ENCODE measurements around the gene PLET1. TPM values are rescaled to one million over a fixed set of nuclear protein-coding genes. Genes with fewer than 3 reads are reported as not detected.
"Not testable (repeated sequence)": the region's sequence is repeated elsewhere in the genome, so short reads cannot be mapped to it uniquely, and the experiment has no call there.

Gene PLET1
- total RNA-seq, 1 experiment from 2014 or later, result not detected

- no peaks in the 10 kb centered on the region for H3K4me1 ChIP-seq (ENCODE audit: control insufficient read depth in 1 of 2, insufficient read depth in 2 of 2, low read length in 2 of 2)
- intact Hi-C loops (cut with micrococcal nuclease), result no loop called here
- no peak overlapping the region for H2AFZ ChIP-seq (ENCODE audit: low read depth, low read length, poor library complexity, severe bottlenecking)
- ChIA-PET POLR2A (no interaction called here), RAD21 (ENCODE audit: low non-redundant PET in 1 of 2, low total read pairs in 2 of 2, uncharacterized antibody in 2 of 2, unreplicated experiment in 2 of 2) (no interaction called here), CTCF (interaction anchor here (1.1 kb wide), 1 partner anchor 21 kb away, joined by 3 read pairs; no protein-coding TSS in a partner anchor)
- TF ChIP-seq YY1 (IDR thresholded peaks at IDR 0.05; ENCODE audit: extremely low read depth, insufficient replicate concordance, low read depth, low read length) (no peak), ZNF274 (IDR thresholded peaks at IDR 0.05; ENCODE audit: low read depth, low read length) (no peak), POLR2AphosphoS5 (IDR thresholded peaks at IDR 0.05; ENCODE audit: low read depth, low read length) (no peak), POLR2A (IDR thresholded peaks at IDR 0.05; ENCODE audit: borderline replicate concordance, extremely low read depth, insufficient read depth, insufficient read length) (no peak), CTCF (IDR thresholded peaks at IDR 0.05 in 2 of 3, conservative IDR thresholded peaks at IDR 0.05 in 1 of 3; ENCODE audit: borderline replicate concordance in 1 of 3, insufficient read depth in 1 of 3, low read depth in 2 of 3, low read length in 2 of 3) (no peak), SIN3A (IDR thresholded peaks at IDR 0.05; ENCODE audit: low read depth) (no peak), MAX (IDR thresholded peaks at IDR 0.05) (no peak), CBX3 (IDR thresholded peaks at IDR 0.05; ENCODE audit: low read depth) (no peak), SP1 (IDR thresholded peaks at IDR 0.05; ENCODE audit: low read depth) (no peak), EGR1 (IDR thresholded peaks at IDR 0.05; ENCODE audit: low read depth) (no peak), EZH2 (IDR thresholded peaks at IDR 0.05) (no peak), FOSL1 (IDR thresholded peaks at IDR 0.05; ENCODE audit: low read depth) (no peak), CEBPB (IDR thresholded peaks at IDR 0.05; ENCODE audit: low read depth) (no peak), EZH2phosphoT487 (IDR thresholded peaks at IDR 0.05; ENCODE audit: borderline replicate concordance) (no peak), JUND (IDR thresholded peaks at IDR 0.05) (no peak), RAD21 (IDR thresholded peaks at IDR 0.05; ENCODE audit: low read depth) (no peak)
- no peaks in the 10 kb centered on the region for H3K9me3 ChIP-seq (ENCODE audit: control insufficient read depth in 1 of 2, insufficient read depth in 1 of 2, low read depth in 1 of 2, low read length in 2 of 2)
- no peaks in the 10 kb centered on the region for H3K27me3 ChIP-seq (ENCODE audit: insufficient read depth, low read length)
- no peak overlapping the region for H3K4me3 ChIP-seq (replicated peaks in 1 of 2; ENCODE audit: low read depth in 1 of 2, low read length in 2 of 2)
- no peak for ATAC-seq
- BruUV-seq (replicated peaks), result no TSS peak
- H3K79me2 ChIP-seq (ENCODE audit: insufficient read depth, low read length), result no peaks in the 10 kb centered on the region
- H3K9ac ChIP-seq (ENCODE audit: low read length), result no peak overlapping the region
- H4K20me1 ChIP-seq (ENCODE audit: insufficient read depth), result no peaks in the 10 kb centered on the region
- H3K27ac ChIP-seq (ENCODE audit: low read depth, low read length), result no peak overlapping the region
- DNase-seq (ENCODE audit: low read depth, low spot score), result no peak
- no peaks in the 10 kb centered on the region for H3K9me2 ChIP-seq (ENCODE audit: insufficient read depth)
- H3K4me2 ChIP-seq (ENCODE audit: low read length), result no peak overlapping the region
- H3K36me3 ChIP-seq (ENCODE audit: control insufficient read depth in 1 of 2, insufficient read depth in 2 of 2, low read length in 2 of 2), result no peaks in the 10 kb centered on the region
Measured at GRCh38 chr11:112200252-112200651, 60.4 kb downstream of the PLET1 start.

- H3K79me2 ChIP-seq (ENCODE audit: insufficient read depth, low read length); H3K4me3 ChIP-seq (replicated peaks in 1 of 2; ENCODE audit: low read depth in 1 of 2, low read length in 2 of 2); POLR2A ChIA-PET; H3K27ac ChIP-seq (ENCODE audit: low read depth, low read length); BruUV-seq (replicated peaks); H3K27me3 ChIP-seq (ENCODE audit: insufficient read depth, low read length); intact Hi-C loops (cut with micrococcal nuclease); DNase-seq (ENCODE audit: low read depth, low spot score); H2AFZ ChIP-seq (ENCODE audit: low read depth, low read length, poor library complexity, severe bottlenecking); CTCF ChIA-PET; H3K4me2 ChIP-seq (ENCODE audit: low read length); H3K4me1 ChIP-seq (ENCODE audit: control insufficient read depth in 1 of 2, insufficient read depth in 2 of 2, low read length in 2 of 2); H4K20me1 ChIP-seq (ENCODE audit: insufficient read depth); ATAC-seq; H3K9me2 ChIP-seq (ENCODE audit: insufficient read depth); RAD21 ChIA-PET (ENCODE audit: low non-redundant PET in 1 of 2, low total read pairs in 2 of 2, uncharacterized antibody in 2 of 2, unreplicated experiment in 2 of 2); H3K36me3 ChIP-seq (ENCODE audit: control insufficient read depth in 1 of 2, insufficient read depth in 2 of 2, low read length in 2 of 2); H3K9me3 ChIP-seq (ENCODE audit: control insufficient read depth in 1 of 2, insufficient read depth in 1 of 2, low read depth in 1 of 2, low read length in 2 of 2); H3K9ac ChIP-seq (ENCODE audit: low read length): not testable (repeated sequence)
Measured at GRCh38 chr11:112199101-112199500, 61.6 kb downstream of the PLET1 start.

Measured in HCT116 (cell line).